ENCODE data around the gene SLC35E3.

Gene SLC35E3

DNA sequence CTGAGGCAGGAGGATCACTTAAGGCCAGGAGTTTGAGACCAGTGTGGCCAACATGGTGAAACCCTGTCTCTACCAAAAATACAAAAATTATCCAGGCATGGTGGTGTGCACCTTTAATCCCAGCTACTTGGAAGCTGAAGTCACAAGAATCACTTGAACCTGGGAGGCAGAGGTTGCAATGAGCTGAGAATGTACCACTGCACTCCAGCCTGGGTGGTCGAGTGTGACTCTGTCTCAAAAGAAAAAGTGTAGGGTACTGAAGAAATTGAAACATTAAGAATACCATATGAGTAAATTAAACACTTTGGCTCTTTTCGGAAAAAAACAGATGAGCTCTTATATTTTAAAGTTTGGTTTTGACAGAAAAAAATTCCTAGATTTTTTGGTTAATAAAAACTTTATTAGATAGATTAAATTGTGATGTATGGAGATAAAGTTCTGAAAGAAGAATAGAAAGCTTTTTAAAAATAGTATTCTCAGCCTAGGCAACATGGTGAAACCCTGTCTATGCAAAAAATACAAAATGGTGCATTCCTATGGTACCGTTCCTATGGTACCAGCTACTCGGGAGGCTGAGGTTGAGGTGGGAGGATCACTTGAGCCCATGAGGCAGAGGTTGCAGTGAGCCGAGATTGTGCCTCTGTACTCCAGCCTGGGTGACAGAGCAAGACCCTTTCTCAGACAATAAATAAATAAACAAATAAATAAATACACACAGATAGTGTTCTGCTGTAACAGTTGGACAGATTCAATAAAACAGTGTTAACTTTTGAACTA lies 82.1 kb downstream of the SLC35E3 start:
- TF ChIP-seq YY1 (IDR thresholded peaks at IDR 0.05; ENCODE audit: insufficient read depth, insufficient read length), result no peak
- no peak for TF ChIP-seq ZNF274 (IDR thresholded peaks at IDR 0.05; ENCODE audit: low read depth, low read length)
- no peak for TF ChIP-seq SUZ12 (IDR thresholded peaks at IDR 0.05; ENCODE audit: extremely low read depth, insufficient read depth, insufficient read length)
- Histone ChIP-seq H3K36me3 (ENCODE audit: insufficient read depth, insufficient read length, low read length) (peaks cover 82% of the 10 kb centered on the region), H3K27me3 (ENCODE audit: insufficient read depth, insufficient read length) (no peaks in the 10 kb centered on the region), H3K9ac (ENCODE audit: insufficient read length, low read depth) (no peak overlapping the region), H3K4me1 (ENCODE audit: insufficient read depth, insufficient read length) (no peaks in the 10 kb centered on the region), H3K9me3 (ENCODE audit: insufficient read depth, low read length) (no peaks in the 10 kb centered on the region), H3K4me3 (ENCODE audit: insufficient read length, low read depth) (no peak overlapping the region)
- DNase-seq (ENCODE audit: low read depth, low spot score), result no peak

- no peak overlapping the region for H3K4me3 ChIP-seq (ENCODE audit: insufficient read length, low read depth)
- DNase-seq (ENCODE audit: low read depth, low spot score), result no peak
- no peaks in the 10 kb centered on the region for H3K27me3 ChIP-seq (ENCODE audit: insufficient read depth, insufficient read length)
- H3K36me3 ChIP-seq (ENCODE audit: insufficient read depth, insufficient read length, low read length), result peaks cover 82% of the 10 kb centered on the region
- no peak for TF ChIP-seq ZNF274 (IDR thresholded peaks at IDR 0.05; ENCODE audit: low read depth, low read length)
- TF ChIP-seq YY1 (IDR thresholded peaks at IDR 0.05; ENCODE audit: insufficient read depth, insufficient read length), result no peak
- no peak for TF ChIP-seq SUZ12 (IDR thresholded peaks at IDR 0.05; ENCODE audit: extremely low read depth, insufficient read depth, insufficient read length)
- H3K9me3 ChIP-seq (ENCODE audit: insufficient read depth, low read length), result no peaks in the 10 kb centered on the region
- no peaks in the 10 kb centered on the region for H3K4me1 ChIP-seq (ENCODE audit: insufficient read depth, insufficient read length)
- H3K9ac ChIP-seq (ENCODE audit: insufficient read length, low read depth), result no peak overlapping the region
These were observed 82.7 kb downstream of the SLC35E3 start for GRCh38 chr12:68828672-68829068.
